BE2C (cell line): ENCODE measurements around the gene SNX4.

Experiments used
- DNase-seq: peaks from one replicate; pipeline ENCODE4 v3.0.0-alpha.2; 2020
- H3K27me3 ChIP-seq: fragments of 250-450 bp; sonication (Bioruptor Pico); 2 replicates; pipeline ENCODE4 v1.5.1; 2020; ENCODE audit warnings: mild to moderate bottlenecking
- H3K36me3 ChIP-seq: fragments of 250-450 bp; sonication (Bioruptor Pico); 2 replicates; pipeline ENCODE4 v1.5.1; 2020; ENCODE audit warnings: mild to moderate bottlenecking
- H3K4me1 ChIP-seq: fragments of 250-450 bp; sonication (Bioruptor Pico); 2 replicates; pipeline ENCODE4 v1.5.1; 2020
- H3K4me3 ChIP-seq: 2 replicates; pipeline ENCODE4 v1.5.1; 2011; ENCODE audit warnings: low read depth, low read length
- H3K9me3 ChIP-seq: fragments of 250-450 bp; sonication (Bioruptor Pico); 2 replicates; pipeline ENCODE4 v1.5.1; 2020
- CTCF ChIP-seq: IDR thresholded peaks from 2 replicates; pipeline ENCODE4 v1.5.1; 2012; ENCODE audit warnings: mild to moderate bottlenecking, low read depth, low read length

SNX4 gene

GRCh38 chr3:125515421-125515820 is 4.6 kb downstream of the SNX4 start:
- H3K36me3 ChIP-seq = peaks cover 5% of the 10 kb centered on the region; the same call in 1 of the 2 replicates
- peaks cover 6% of the 10 kb centered on the region for H3K4me1 ChIP-seq
- no peak for DNase-seq
- H3K4me3 ChIP-seq = no peak overlapping the region
- no peaks in the 10 kb centered on the region for H3K9me3 ChIP-seq
- TF ChIP-seq CTCF = no peak
- no peaks in the 10 kb centered on the region for H3K27me3 ChIP-seq

GRCh38 chr3:125513490-125514115 is 6.4 kb downstream of the SNX4 start:
- Histone ChIP-seq H3K36me3 (peaks cover 5% of the 10 kb centered on the region; the same call in 1 of the 2 replicates), H3K4me3 (no peak overlapping the region), H3K27me3 (no peaks in the 10 kb centered on the region), H3K9me3 (no peaks in the 10 kb centered on the region), H3K4me1 (peaks cover 6% of the 10 kb centered on the region)
- no peak for TF ChIP-seq CTCF
- DNase-seq = no peak

- no peaks in the 10 kb centered on the region for H3K27me3 ChIP-seq
- no peak overlapping the region for H3K4me3 ChIP-seq
- TF ChIP-seq CTCF = no peak
- H3K4me1 ChIP-seq = peaks cover 6% of the 10 kb centered on the region
- DNase-seq = peak; percentile 78
- peaks cover 9% of the 10 kb centered on the region for H3K36me3 ChIP-seq
- no peaks in the 10 kb centered on the region for H3K9me3 ChIP-seq
These were observed 7.7 kb downstream of the SNX4 start for GRCh38 chr3:125512135-125512920.

- no peak for TF ChIP-seq CTCF
- Histone ChIP-seq H3K4me3 (no peak overlapping the region), H3K36me3 (peaks cover 11% of the 10 kb centered on the region), H3K4me1 (peaks cover 6% of the 10 kb centered on the region), H3K27me3 (no peaks in the 10 kb centered on the region), H3K9me3 (no peaks in the 10 kb centered on the region)
- DNase-seq = no peak
These were observed 8.4 kb downstream of the SNX4 start for GRCh38 chr3:125511420-125512118.

GRCh38 chr3:125507128-125507527 is 12.9 kb downstream of the SNX4 start:
- no peak for DNase-seq
- H3K27me3 ChIP-seq = no peaks in the 10 kb centered on the region
- no peak for TF ChIP-seq CTCF
- no peaks in the 10 kb centered on the region for H3K9me3 ChIP-seq
- H3K4me1 ChIP-seq = no peaks in the 10 kb centered on the region; the same call in 1 of the 2 replicates
- no peak overlapping the region for H3K4me3 ChIP-seq
- H3K36me3 ChIP-seq = peaks cover 22% of the 10 kb centered on the region
